HCT116 (cell line): ENCODE measurements around the gene IDI1. TPM values are rescaled to one million over a fixed set of nuclear protein-coding genes. Genes with fewer than 3 reads are reported as not detected.

Source experiments
- ATAC-seq: fragments of 200-7000 bp; cut with Tn5 transposase; 2 replicates; pipeline ENCODE4 v1.9.1; 2020; ENCODE audit warnings: mild to moderate bottlenecking, moderate library complexity
- BruUV-seq: library from RNA; stranded (reverse); fragments of 400-500 nt; replicated peaks from 2 replicates; lab custom pipeline; 2021; lab: Mats Ljungman, UMichigan
- CTCF ChIA-PET: fragments of 300-600 bp; sonication (Branson Sonifier 250); formaldehyde crosslinking; loops from one replicate; lab custom pipeline; 2021; ENCODE audit warnings: antibody characterized with exemption; lab: Charles Lee
- POLR2A ChIA-PET: fragments of 300-600, 350-600 bp; sonication (Branson Sonifier 250); formaldehyde crosslinking; loops from one replicate; lab custom pipeline; 2021; ENCODE audit warnings: antibody characterized with exemption; lab: Charles Lee
- RAD21 ChIA-PET, 2 experiments: fragments of 300-600 bp; sonication (Branson Sonifier 250); formaldehyde crosslinking; loops; one replicate each; lab custom pipeline; 2023; ENCODE audit warnings: low total read pairs in 2 of 2; ENCODE audit not compliant: uncharacterized antibody in 2 of 2, unreplicated experiment in 2 of 2, low non-redundant PET in 1 of 2; lab: Charles Lee
- DNase-seq: peaks from one replicate; pipeline ENCODE4 v3.0.0-alpha.2; 2010; ENCODE audit warnings: low read depth, low spot score
- H2AFZ ChIP-seq: fragments of 200-600 bp; shearing (Covaris generic), sonication (generic); 2 replicates; pipeline ENCODE4 v1.6.1; 2017; ENCODE audit warnings: low read depth, mixed run types, mixed read lengths, antibody characterized with exemption, low read length; ENCODE audit not compliant: poor library complexity, severe bottlenecking
- H3K27ac ChIP-seq: 2 replicates; pipeline ENCODE4 v1.5.1; 2012; ENCODE audit warnings: low read depth, low read length
- H3K27me3 ChIP-seq: fragments of 200-600 bp; sonication (generic); 2 replicates; pipeline ENCODE4 v1.6.1; 2016; ENCODE audit warnings: mixed run types, low read length, mixed read lengths; ENCODE audit not compliant: insufficient read depth
- H3K36me3 ChIP-seq, 2 experiments: fragments of 200-500 bp in 1 of 2; fragments of 200-600 bp in 1 of 2; sonication (Bioruptor generic) in 1 of 2; sonication (generic) in 1 of 2; 2 replicates each; pipeline versions ENCODE4 v1.5.1 to v1.6.1; 2014 to 2016; ENCODE audit warnings: low read length in 2 of 2, inconsistent platforms in 1 of 2, mixed read lengths in 1 of 2, mixed run types in 1 of 2; ENCODE audit not compliant: insufficient read depth in 2 of 2, control insufficient read depth in 1 of 2
- H3K4me1 ChIP-seq, 2 experiments: fragments of 200-600 bp in 1 of 2; sonication (generic) in 1 of 2; 2 replicates each; pipeline versions ENCODE4 v1.5.1 to v1.6.1; 2012 to 2017; ENCODE audit warnings: low read length in 2 of 2, inconsistent platforms in 1 of 2, mild to moderate bottlenecking in 1 of 2, mixed read lengths in 1 of 2, mixed run types in 1 of 2, moderate library complexity in 1 of 2; ENCODE audit not compliant: insufficient read depth in 2 of 2, control insufficient read depth in 1 of 2
- H3K4me2 ChIP-seq: fragments of 200-600 bp; sonication (generic); 2 replicates; pipeline ENCODE4 v1.6.1; 2017; ENCODE audit warnings: mixed run types, low read length, mixed read lengths
- H3K4me3 ChIP-seq, 2 experiments: fragments of 200-600 bp in 1 of 2; sonication (generic) in 1 of 2; replicated peaks in 1 of 2; 2 replicates each; pipeline ENCODE4 v1.5.1; 2011 to 2016; ENCODE audit warnings: low read length in 2 of 2, control low read depth in 1 of 2, low read depth in 1 of 2, mild to moderate bottlenecking in 1 of 2, mixed read lengths in 1 of 2, mixed run types in 1 of 2
- H3K79me2 ChIP-seq: fragments of 200-600 bp; sonication (generic); 2 replicates; pipeline ENCODE4 v1.6.1; 2017; ENCODE audit warnings: mild to moderate bottlenecking, mixed run types, low read length, moderate library complexity, mixed read lengths; ENCODE audit not compliant: insufficient read depth
- H3K9ac ChIP-seq: fragments of 200-600 bp; sonication (generic); 2 replicates; pipeline ENCODE4 v1.6.1; 2016; ENCODE audit warnings: low read length, mixed read lengths
- H3K9me2 ChIP-seq: fragments of 200-600 bp; sonication (generic), shearing (Covaris generic); 2 replicates; pipeline ENCODE4 v1.6.1; 2017; ENCODE audit warnings: mixed run types, mild to moderate bottlenecking, moderate library complexity; ENCODE audit not compliant: insufficient read depth
- H3K9me3 ChIP-seq, 2 experiments: fragments of 200-500 bp in 1 of 2; fragments of 200-600 bp in 1 of 2; sonication (Bioruptor generic) in 1 of 2; sonication (generic) in 1 of 2; 2 replicates each; pipeline ENCODE4 v1.6.1; 2014 to 2017; ENCODE audit warnings: low read length in 2 of 2, mixed read lengths in 2 of 2, inconsistent platforms in 1 of 2, low read depth in 1 of 2, mild to moderate bottlenecking in 1 of 2, mixed run types in 1 of 2, moderate library complexity in 1 of 2; ENCODE audit not compliant: control insufficient read depth in 1 of 2, insufficient read depth in 1 of 2
- H4K20me1 ChIP-seq: fragments of 200-600 bp; sonication (generic), shearing (Covaris generic); 2 replicates; pipeline ENCODE4 v1.6.1; 2017; ENCODE audit warnings: mixed run types, mild to moderate bottlenecking, moderate library complexity; ENCODE audit not compliant: insufficient read depth
- CBX3 ChIP-seq: IDR thresholded peaks from 2 replicates; pipeline ENCODE4 v1.6.1; 2012; ENCODE audit warnings: low read depth
- CEBPB ChIP-seq: IDR thresholded peaks from 2 replicates; pipeline ENCODE4 v1.6.1; 2012; ENCODE audit warnings: low read depth
- EGR1 ChIP-seq: IDR thresholded peaks from 2 replicates; pipeline ENCODE4 v1.6.1; 2012; ENCODE audit warnings: low read depth
- ELF1 ChIP-seq: IDR thresholded peaks from 2 replicates; pipeline ENCODE4 v1.6.1; 2012; ENCODE audit warnings: low read depth, borderline replicate concordance
- EZH2 ChIP-seq: fragments of 200-600 bp; sonication (generic); IDR thresholded peaks from 2 replicates; pipeline ENCODE4 v1.6.1; 2017; ENCODE audit warnings: antibody characterized with exemption, mixed run types
- FOSL1 ChIP-seq: IDR thresholded peaks from 2 replicates; pipeline ENCODE4 v1.6.1; 2012; ENCODE audit warnings: low read depth
- JUND ChIP-seq: IDR thresholded peaks from 2 replicates; pipeline ENCODE4 v1.6.1; 2012
- MAX ChIP-seq: IDR thresholded peaks from 2 replicates; pipeline ENCODE4 v1.6.1; 2012
- POLR2AphosphoS5 ChIP-seq: IDR thresholded peaks from 2 replicates; pipeline ENCODE4 v1.6.1; 2011; ENCODE audit warnings: mild to moderate bottlenecking, low read depth, low read length, moderate library complexity
- RAD21 ChIP-seq: IDR thresholded peaks from 2 replicates; pipeline ENCODE4 v1.6.1; 2012; ENCODE audit warnings: low read depth, mild to moderate bottlenecking
- SIN3A ChIP-seq: IDR thresholded peaks from 2 replicates; pipeline ENCODE4 v1.6.1; 2012; ENCODE audit warnings: low read depth
- SRF ChIP-seq: IDR thresholded peaks from 2 replicates; pipeline ENCODE4 v1.6.1; 2012; ENCODE audit warnings: low read depth
- ZBTB33 ChIP-seq: IDR thresholded peaks from 2 replicates; pipeline ENCODE4 v1.6.1; 2011; ENCODE audit warnings: mild to moderate bottlenecking, low read length, moderate library complexity; ENCODE audit not compliant: insufficient replicate concordance; ENCODE audit errors: extremely low read depth
- ZFX ChIP-seq: fragments of 450-650 bp; IDR thresholded peaks from 2 replicates; pipeline ENCODE4 v1.6.1; 2017
- ZNF274 ChIP-seq: fragments of 200-500 bp; sonication (Bioruptor generic); IDR thresholded peaks from 2 replicates; pipeline ENCODE4 v1.6.1; 2014; ENCODE audit warnings: mild to moderate bottlenecking, low read depth, low read length, inconsistent platforms
- intact Hi-C: fragments of 100-400 bp; cut with micrococcal nuclease; formaldehyde crosslinking; loops from 2 replicates; pipeline ENCODE4 v1.10.0; 2022
- total RNA-seq: library from RNA; stranded (reverse); gene quantifications from one replicate; pipeline ENCODE4 v1.2.1, GENCODE V29; 2021; ENCODE audit not compliant: unreplicated experiment
- TF ChIP-seq, protein P1 (sequence below): IDR thresholded peaks from 2 replicates; pipeline ENCODE4 v1.6.1; 2012
- TF ChIP-seq, protein P2 (sequence below), 3 experiments: fragments of 200-600 bp in 1 of 3; sonication (generic) in 1 of 3; IDR thresholded peaks in 2 of 3; conservative IDR thresholded peaks in 1 of 3; 2 replicates each; pipeline ENCODE4 v1.5.1; 2012 to 2017; ENCODE audit warnings: low read depth in 2 of 3, low read length in 2 of 3, antibody characterized with exemption in 1 of 3, borderline replicate concordance in 1 of 3, control low read depth in 1 of 3, mild to moderate bottlenecking in 1 of 3, mixed read lengths in 1 of 3, mixed run types in 1 of 3, moderate library complexity in 1 of 3; ENCODE audit not compliant: insufficient read depth in 1 of 3

Gene IDI1
- total RNA-seq, 1 experiment from 2014 or later, result 37.8 TPM

DNA sequence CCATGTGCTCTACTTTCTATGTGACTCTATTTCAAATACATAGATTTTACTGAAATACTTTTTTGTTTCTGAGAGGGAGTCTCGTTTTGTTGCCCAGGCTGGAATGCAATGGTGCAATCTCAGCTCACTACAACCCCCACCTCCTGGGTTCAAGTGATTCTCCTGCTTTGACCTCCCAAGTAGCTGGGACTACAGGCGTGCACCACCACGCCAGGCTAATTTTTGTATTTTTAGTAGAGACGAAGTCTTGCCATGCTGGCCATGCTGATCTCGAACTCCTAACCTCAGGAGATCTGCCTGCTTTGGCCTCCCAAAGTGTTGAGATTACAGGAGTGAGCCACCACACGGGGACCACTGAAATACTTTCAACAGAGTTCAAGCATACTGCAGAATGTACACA, 3.5 kb downstream of the IDI1 start (continued):
- TF ChIP-seq ELF1, result no peak
- TF ChIP-seq ZNF274, result no peak
- no peak for TF ChIP-seq ZFX
- TF ChIP-seq, all 23 proteins: peak for 0

DNA sequence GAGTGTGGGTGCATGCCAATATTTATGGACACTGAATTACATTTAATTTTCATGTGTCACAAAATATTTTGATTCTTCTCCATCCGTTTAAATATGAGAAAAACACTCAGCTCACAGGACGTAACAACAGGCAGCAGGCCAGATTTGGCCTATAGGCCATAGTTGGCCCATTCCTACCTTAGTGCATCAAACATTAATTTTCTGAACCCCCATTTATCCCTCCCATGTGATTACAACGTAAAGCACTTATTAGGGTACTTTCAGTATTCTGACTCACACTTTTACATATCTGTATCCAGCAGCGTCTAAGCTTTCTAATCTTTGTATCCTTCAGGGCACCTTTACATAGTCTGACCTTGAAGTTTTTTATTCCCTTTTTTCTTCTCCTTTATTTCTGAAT, 4.0 kb downstream of the IDI1 start:
- Histone ChIP-seq H4K20me1 (no peaks in the 10 kb centered on the region; the same call in 1 of the 2 replicates), H3K36me3 (peaks cover 13 to 23% of the 10 kb centered on the region in 2 experiments), H3K9me3 (no peaks in the 10 kb centered on the region), H3K79me2 (peaks cover 43% of the 10 kb centered on the region), H2AFZ (no peak overlapping the region), H3K27me3 (no peaks in the 10 kb centered on the region), H3K9ac (no peak overlapping the region), H3K4me3 (no peak overlapping the region), H3K9me2 (no peaks in the 10 kb centered on the region), H3K4me1 (peaks cover 4 to 12% of the 10 kb centered on the region in 2 experiments; a peak in 3 of 4 replicates), H3K27ac (no peak overlapping the region), H3K4me2 (no peak overlapping the region)
- no TSS peak for BruUV-seq
- ATAC-seq (no peak), DNase-seq (no peak)
- RAD21 ChIA-PET, result no interaction called here
- CTCF ChIA-PET, result no interaction called here
- no peak for TF ChIP-seq EZH2
- TF ChIP-seq ZFX, result no peak
- no peak for TF ChIP-seq RAD21
- TF ChIP-seq CBX3, result no peak
- no peak for TF ChIP-seq SRF
- TF ChIP-seq, protein P1, sequence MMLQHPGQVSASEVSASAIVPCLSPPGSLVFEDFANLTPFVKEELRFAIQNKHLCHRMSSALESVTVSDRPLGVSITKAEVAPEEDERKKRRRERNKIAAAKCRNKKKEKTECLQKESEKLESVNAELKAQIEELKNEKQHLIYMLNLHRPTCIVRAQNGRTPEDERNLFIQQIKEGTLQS, result no peak
- TF ChIP-seq POLR2AphosphoS5, result no peak
- no peak for TF ChIP-seq JUND
- no peak for TF ChIP-seq ZBTB33
- no peak for TF ChIP-seq SIN3A
- TF ChIP-seq FOSL1, result no peak
- no peak for TF ChIP-seq CEBPB
- no peak for TF ChIP-seq MAX
- TF ChIP-seq, protein P2, sequence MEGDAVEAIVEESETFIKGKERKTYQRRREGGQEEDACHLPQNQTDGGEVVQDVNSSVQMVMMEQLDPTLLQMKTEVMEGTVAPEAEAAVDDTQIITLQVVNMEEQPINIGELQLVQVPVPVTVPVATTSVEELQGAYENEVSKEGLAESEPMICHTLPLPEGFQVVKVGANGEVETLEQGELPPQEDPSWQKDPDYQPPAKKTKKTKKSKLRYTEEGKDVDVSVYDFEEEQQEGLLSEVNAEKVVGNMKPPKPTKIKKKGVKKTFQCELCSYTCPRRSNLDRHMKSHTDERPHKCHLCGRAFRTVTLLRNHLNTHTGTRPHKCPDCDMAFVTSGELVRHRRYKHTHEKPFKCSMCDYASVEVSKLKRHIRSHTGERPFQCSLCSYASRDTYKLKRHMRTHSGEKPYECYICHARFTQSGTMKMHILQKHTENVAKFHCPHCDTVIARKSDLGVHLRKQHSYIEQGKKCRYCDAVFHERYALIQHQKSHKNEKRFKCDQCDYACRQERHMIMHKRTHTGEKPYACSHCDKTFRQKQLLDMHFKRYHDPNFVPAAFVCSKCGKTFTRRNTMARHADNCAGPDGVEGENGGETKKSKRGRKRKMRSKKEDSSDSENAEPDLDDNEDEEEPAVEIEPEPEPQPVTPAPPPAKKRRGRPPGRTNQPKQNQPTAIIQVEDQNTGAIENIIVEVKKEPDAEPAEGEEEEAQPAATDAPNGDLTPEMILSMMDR (IDR thresholded peaks at IDR 0.05 in 2 of 3, conservative IDR thresholded peaks at IDR 0.05 in 1 of 3; ENCODE audit: borderline replicate concordance in 1 of 3, insufficient read depth in 1 of 3, low read depth in 2 of 3, low read length in 2 of 3), result no peak
- TF ChIP-seq EGR1, result no peak
- POLR2A ChIA-PET, result no interaction called here
- intact Hi-C loops, result no loop called here
